Osteoblast (primary cell): Measurements from ENCODE around the gene RETREG2. TPM values are rescaled to one million over a fixed set of nuclear protein-coding genes. Genes with fewer than 3 reads are reported as not detected.

Experiments
- DNase-seq: peaks from one replicate; pipeline ENCODE4 v3.0.0; 2011; ENCODE audit warnings: low spot score, mixed read lengths; ENCODE audit not compliant: insufficient read length; ENCODE audit errors: missing footprints
- H2AFZ ChIP-seq: 2 replicates; pipeline ENCODE4 v1.6.0; 2011; ENCODE audit warnings: mild to moderate bottlenecking, low read length
- H3K27ac ChIP-seq: 2 replicates; pipeline ENCODE4 v1.5.1; 2011; ENCODE audit warnings: mild to moderate bottlenecking, low read depth, low read length, moderate library complexity
- H3K27me3 ChIP-seq: 2 replicates; pipeline ENCODE4 v1.6.0; 2012; ENCODE audit warnings: mild to moderate bottlenecking, control low read depth, inconsistent platforms, low read length, moderate library complexity; ENCODE audit not compliant: insufficient read depth
- H3K36me3 ChIP-seq: 2 replicates; pipeline ENCODE4 v1.5.1; 2011; ENCODE audit warnings: mild to moderate bottlenecking, low read length, control low read depth, moderate library complexity; ENCODE audit not compliant: insufficient read depth
- H3K4me1 ChIP-seq: 2 replicates; pipeline ENCODE4 v1.5.1; 2011; ENCODE audit warnings: mild to moderate bottlenecking, low read length, control low read depth, moderate library complexity; ENCODE audit not compliant: insufficient read depth
- H3K4me2 ChIP-seq: 2 replicates; pipeline ENCODE4 v1.6.0; 2011; ENCODE audit warnings: mild to moderate bottlenecking, low read length; ENCODE audit not compliant: insufficient read depth
- H3K4me3 ChIP-seq: fragments of 200-600 bp; sonication (generic); 3 replicates; pipeline ENCODE4 v1.5.1; 2012; ENCODE audit warnings: mild to moderate bottlenecking, low read length, inconsistent platforms; ENCODE audit not compliant: insufficient read depth
- H3K79me2 ChIP-seq: 2 replicates; pipeline ENCODE4 v1.6.0; 2012; ENCODE audit warnings: mild to moderate bottlenecking, low read length, control low read depth, inconsistent platforms; ENCODE audit not compliant: insufficient read depth
- H3K9me3 ChIP-seq: 2 replicates; pipeline ENCODE4 v1.5.1; 2011; ENCODE audit warnings: low read depth, low read length, control low read depth
- H4K20me1 ChIP-seq: 2 replicates; pipeline ENCODE4 v1.6.0; 2012; ENCODE audit warnings: mild to moderate bottlenecking, low read length, control low read depth; ENCODE audit not compliant: insufficient read depth
- CTCF ChIP-seq: IDR thresholded peaks from 2 replicates; pipeline ENCODE4 v1.5.1; 2011; ENCODE audit warnings: mild to moderate bottlenecking, low read depth, low read length, moderate library complexity; ENCODE audit errors: extremely low read depth
- total RNA-seq: library from RNA; depleted of rRNA; stranded (reverse); fragments of >200 nt; gene quantifications from 2 replicates; pipeline ENCODE4 v1.2.3, GENCODE V29; 2012

The RETREG2 gene
- total RNA-seq, 1 donor = 121 TPM

- Histone ChIP-seq H3K27ac (no peak overlapping the region), H2AFZ (no peak overlapping the region), H3K9me3 (no peaks in the 10 kb centered on the region), H3K36me3 (peaks cover 51% of the 10 kb centered on the region), H3K79me2 (peaks cover 3% of the 10 kb centered on the region), H3K27me3 (no peaks in the 10 kb centered on the region), H3K4me2 (no peak overlapping the region), H3K4me3 (no peak overlapping the region), H3K4me1 (peaks cover 18% of the 10 kb centered on the region), H4K20me1 (no peaks in the 10 kb centered on the region)
- peak; percentile 36 for DNase-seq
- TF ChIP-seq CTCF = no peak
Measured at GRCh38 chr2:219209236-219210195, 31.4 kb downstream of the RETREG2 start.

- H3K79me2 ChIP-seq = peaks cover 3% of the 10 kb centered on the region
- H3K36me3 ChIP-seq = peaks cover 57% of the 10 kb centered on the region
- H3K4me1 ChIP-seq = peaks cover 18% of the 10 kb centered on the region
- no peak overlapping the region for H3K4me3 ChIP-seq
- H3K4me2 ChIP-seq = no peak overlapping the region
- H3K9me3 ChIP-seq = no peaks in the 10 kb centered on the region
- DNase-seq = peak; percentile 45
- no peak overlapping the region for H2AFZ ChIP-seq
- H3K27ac ChIP-seq = no peak overlapping the region
- H4K20me1 ChIP-seq = no peaks in the 10 kb centered on the region
- no peak for TF ChIP-seq CTCF
- H3K27me3 ChIP-seq = no peaks in the 10 kb centered on the region
Measured at GRCh38 chr2:219210196-219210885, 32.3 kb downstream of the RETREG2 start.

GRCh38 chr2:219210886-219211362 is 32.8 kb downstream of the RETREG2 start:
- Histone ChIP-seq H4K20me1 (no peaks in the 10 kb centered on the region), H3K9me3 (no peaks in the 10 kb centered on the region), H3K4me3 (no peak overlapping the region), H3K4me2 (no peak overlapping the region), H3K4me1 (peaks cover 18% of the 10 kb centered on the region), H3K36me3 (peaks cover 61% of the 10 kb centered on the region), H3K79me2 (peaks cover 4% of the 10 kb centered on the region), H3K27me3 (no peaks in the 10 kb centered on the region), H2AFZ (no peak overlapping the region), H3K27ac (no peak overlapping the region)
- TF ChIP-seq CTCF = no peak
- DNase-seq = peak; percentile 43

- H3K36me3 ChIP-seq = peaks cover 64% of the 10 kb centered on the region
- no peaks in the 10 kb centered on the region for H4K20me1 ChIP-seq
- TF ChIP-seq CTCF = no peak
- H3K4me1 ChIP-seq = peaks cover 12% of the 10 kb centered on the region
- H3K27ac ChIP-seq = no peak overlapping the region
- no peak overlapping the region for H3K4me2 ChIP-seq
- H3K27me3 ChIP-seq = no peaks in the 10 kb centered on the region
- H2AFZ ChIP-seq = no peak overlapping the region
- H3K4me3 ChIP-seq = no peak overlapping the region
- H3K9me3 ChIP-seq = no peaks in the 10 kb centered on the region
- H3K79me2 ChIP-seq = peaks cover 3% of the 10 kb centered on the region
- DNase-seq = no peak
Measured at GRCh38 chr2:219213026-219213415, 34.9 kb downstream of the RETREG2 start.
